ENCODE results near the gene HDAC4.

HDAC4 gene

GRCh38 chr2:239108459-239108858 is 292.4 kb downstream of the HDAC4 start:
- Histone ChIP-seq H3K36me3 (ENCODE audit: insufficient read depth, low read length) (no peaks in the 10 kb centered on the region), H3K9ac (ENCODE audit: low read depth, low read length, poor library complexity, severe bottlenecking) (no peak overlapping the region), H3F3A (ENCODE audit: low read depth) (no peaks in the 10 kb centered on the region), H3K9me3 (ENCODE audit: insufficient read depth, low read depth, low read length) (no peaks in the 10 kb centered on the region), H3K4me2 (ENCODE audit: low read depth, low read length, poor library complexity, severe bottlenecking) (no peak overlapping the region), H3K79me2 (ENCODE audit: insufficient read depth, low read length) (no peaks in the 10 kb centered on the region), H3K4me1 (ENCODE audit: insufficient read depth, low read length, poor library complexity, severe bottlenecking) (no peaks in the 10 kb centered on the region), H4K20me1 (ENCODE audit: insufficient read depth, low read length, poor library complexity, severe bottlenecking) (no peaks in the 10 kb centered on the region), H3K9me2 (replicated peaks; ENCODE audit: low read depth, low read length) (no peaks in the 10 kb centered on the region), H3K27me3 (ENCODE audit: insufficient read depth, low read length, poor library complexity, severe bottlenecking) (no peaks in the 10 kb centered on the region), H3K4me3 (ENCODE audit: low read length, poor library complexity, severe bottlenecking) (no peak overlapping the region), H2AFZ (ENCODE audit: low read length) (no peak overlapping the region)
- TF ChIP-seq, protein P1, sequence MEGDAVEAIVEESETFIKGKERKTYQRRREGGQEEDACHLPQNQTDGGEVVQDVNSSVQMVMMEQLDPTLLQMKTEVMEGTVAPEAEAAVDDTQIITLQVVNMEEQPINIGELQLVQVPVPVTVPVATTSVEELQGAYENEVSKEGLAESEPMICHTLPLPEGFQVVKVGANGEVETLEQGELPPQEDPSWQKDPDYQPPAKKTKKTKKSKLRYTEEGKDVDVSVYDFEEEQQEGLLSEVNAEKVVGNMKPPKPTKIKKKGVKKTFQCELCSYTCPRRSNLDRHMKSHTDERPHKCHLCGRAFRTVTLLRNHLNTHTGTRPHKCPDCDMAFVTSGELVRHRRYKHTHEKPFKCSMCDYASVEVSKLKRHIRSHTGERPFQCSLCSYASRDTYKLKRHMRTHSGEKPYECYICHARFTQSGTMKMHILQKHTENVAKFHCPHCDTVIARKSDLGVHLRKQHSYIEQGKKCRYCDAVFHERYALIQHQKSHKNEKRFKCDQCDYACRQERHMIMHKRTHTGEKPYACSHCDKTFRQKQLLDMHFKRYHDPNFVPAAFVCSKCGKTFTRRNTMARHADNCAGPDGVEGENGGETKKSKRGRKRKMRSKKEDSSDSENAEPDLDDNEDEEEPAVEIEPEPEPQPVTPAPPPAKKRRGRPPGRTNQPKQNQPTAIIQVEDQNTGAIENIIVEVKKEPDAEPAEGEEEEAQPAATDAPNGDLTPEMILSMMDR (conservative IDR thresholded peaks at IDR 0.05; ENCODE audit: low read length), result no peak
- no peak for TF ChIP-seq EZH2phosphoT487 (IDR thresholded peaks at IDR 0.05; ENCODE audit: borderline replicate concordance)

DNA sequence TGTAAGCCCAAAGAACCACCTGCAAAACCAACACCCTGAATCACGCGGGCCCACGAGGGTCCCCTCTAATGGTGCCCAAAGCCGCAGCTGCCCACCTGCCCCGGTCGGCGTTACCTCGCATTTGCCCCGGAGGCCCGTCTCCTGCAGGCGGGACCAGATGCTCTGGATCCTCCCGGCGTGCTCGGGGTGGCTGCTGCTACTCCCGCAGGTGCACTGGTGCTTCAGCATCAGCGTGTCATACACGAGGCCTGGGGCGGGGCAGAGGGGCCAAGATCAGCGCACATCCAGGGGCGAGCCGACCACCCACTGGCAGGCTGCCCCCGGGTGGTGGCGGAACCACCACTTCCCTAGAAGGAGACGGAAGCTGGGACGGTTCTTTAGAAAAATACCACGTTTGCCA is 292.9 kb downstream of the HDAC4 start:
- Histone ChIP-seq H4K20me1 (ENCODE audit: insufficient read depth, low read length, poor library complexity, severe bottlenecking) (no peaks in the 10 kb centered on the region), H3K9ac (ENCODE audit: low read depth, low read length, poor library complexity, severe bottlenecking) (no peak overlapping the region), H2AFZ (ENCODE audit: low read length) (no peak overlapping the region), H3K4me2 (ENCODE audit: low read depth, low read length, poor library complexity, severe bottlenecking) (no peak overlapping the region), H3K9me2 (replicated peaks; ENCODE audit: low read depth, low read length) (no peaks in the 10 kb centered on the region), H3K36me3 (ENCODE audit: insufficient read depth, low read length) (no peaks in the 10 kb centered on the region), H3K9me3 (ENCODE audit: insufficient read depth, low read depth, low read length) (no peaks in the 10 kb centered on the region), H3F3A (ENCODE audit: low read depth) (no peaks in the 10 kb centered on the region), H3K4me3 (ENCODE audit: low read length, poor library complexity, severe bottlenecking) (no peak overlapping the region), H3K79me2 (ENCODE audit: insufficient read depth, low read length) (no peaks in the 10 kb centered on the region), H3K27me3 (ENCODE audit: insufficient read depth, low read length, poor library complexity, severe bottlenecking) (no peaks in the 10 kb centered on the region), H3K4me1 (ENCODE audit: insufficient read depth, low read length, poor library complexity, severe bottlenecking) (no peaks in the 10 kb centered on the region)
- TF ChIP-seq, protein P1 (conservative IDR thresholded peaks at IDR 0.05; ENCODE audit: low read length), result no peak
- no peak for TF ChIP-seq EZH2phosphoT487 (IDR thresholded peaks at IDR 0.05; ENCODE audit: borderline replicate concordance)

- Histone ChIP-seq H3F3A (ENCODE audit: low read depth) (no peaks in the 10 kb centered on the region), H3K27me3 (ENCODE audit: insufficient read depth, low read length, poor library complexity, severe bottlenecking) (no peaks in the 10 kb centered on the region), H2AFZ (ENCODE audit: low read length) (no peak overlapping the region), H3K9ac (ENCODE audit: low read depth, low read length, poor library complexity, severe bottlenecking) (no peak overlapping the region), H3K79me2 (ENCODE audit: insufficient read depth, low read length) (no peaks in the 10 kb centered on the region), H4K20me1 (ENCODE audit: insufficient read depth, low read length, poor library complexity, severe bottlenecking) (no peaks in the 10 kb centered on the region), H3K9me2 (replicated peaks; ENCODE audit: low read depth, low read length) (no peaks in the 10 kb centered on the region), H3K4me2 (ENCODE audit: low read depth, low read length, poor library complexity, severe bottlenecking) (no peak overlapping the region), H3K4me3 (ENCODE audit: low read length, poor library complexity, severe bottlenecking) (no peak overlapping the region), H3K4me1 (ENCODE audit: insufficient read depth, low read length, poor library complexity, severe bottlenecking) (no peaks in the 10 kb centered on the region), H3K36me3 (ENCODE audit: insufficient read depth, low read length) (peaks cover 7% of the 10 kb centered on the region; the same call in 1 of the 2 replicates), H3K9me3 (ENCODE audit: insufficient read depth, low read depth, low read length) (no peaks in the 10 kb centered on the region)
- no peak for TF ChIP-seq EZH2phosphoT487 (IDR thresholded peaks at IDR 0.05; ENCODE audit: borderline replicate concordance)
- TF ChIP-seq, protein P1 (conservative IDR thresholded peaks at IDR 0.05; ENCODE audit: low read length), result no peak
Measured at GRCh38 chr2:239106966-239107365, 293.9 kb downstream of the HDAC4 start.

All from Loucy (cell line).